ENCODE results near the gene RFX1.

The RFX1 gene

DNA sequence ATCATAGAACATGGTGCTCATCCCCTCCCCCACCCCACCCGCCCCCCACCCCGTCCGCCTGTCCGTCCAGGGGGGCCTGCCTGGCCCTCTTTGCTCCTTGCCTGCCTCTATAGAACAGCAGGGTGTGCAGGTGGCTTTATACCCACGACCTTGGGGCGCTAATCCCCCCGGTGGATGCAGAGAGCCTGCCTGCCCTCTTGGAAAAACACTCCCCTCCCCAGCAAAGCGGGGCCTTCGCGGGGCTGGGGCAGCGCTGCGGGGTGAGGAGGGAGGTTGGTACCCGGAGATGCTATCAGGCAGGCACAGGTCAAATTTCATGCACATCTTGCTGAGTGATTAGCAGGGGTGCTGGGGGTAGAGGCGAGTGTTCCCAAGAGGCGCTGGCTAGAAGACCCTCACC is 21.9 kb downstream of the RFX1 start:
- TF ChIP-seq FOXP2 (optimal IDR thresholded peaks at IDR 0.05; ENCODE audit: borderline replicate concordance, extremely low read depth, extremely low read length, insufficient read depth) (no peak), SIN3A (IDR thresholded peaks at IDR 0.05; ENCODE audit: borderline replicate concordance, insufficient read depth, low read length) (no peak), REST (IDR thresholded peaks at IDR 0.05; ENCODE audit: insufficient read depth in 1 of 2, low read depth in 2 of 2, low read length in 2 of 2) (no peak), POLR2AphosphoS5 (IDR thresholded peaks at IDR 0.05; ENCODE audit: low read depth, low read length) (no peak), TAF1 (IDR thresholded peaks at IDR 0.05; ENCODE audit: borderline replicate concordance, insufficient read depth, low read length) (no peak)

DNA sequence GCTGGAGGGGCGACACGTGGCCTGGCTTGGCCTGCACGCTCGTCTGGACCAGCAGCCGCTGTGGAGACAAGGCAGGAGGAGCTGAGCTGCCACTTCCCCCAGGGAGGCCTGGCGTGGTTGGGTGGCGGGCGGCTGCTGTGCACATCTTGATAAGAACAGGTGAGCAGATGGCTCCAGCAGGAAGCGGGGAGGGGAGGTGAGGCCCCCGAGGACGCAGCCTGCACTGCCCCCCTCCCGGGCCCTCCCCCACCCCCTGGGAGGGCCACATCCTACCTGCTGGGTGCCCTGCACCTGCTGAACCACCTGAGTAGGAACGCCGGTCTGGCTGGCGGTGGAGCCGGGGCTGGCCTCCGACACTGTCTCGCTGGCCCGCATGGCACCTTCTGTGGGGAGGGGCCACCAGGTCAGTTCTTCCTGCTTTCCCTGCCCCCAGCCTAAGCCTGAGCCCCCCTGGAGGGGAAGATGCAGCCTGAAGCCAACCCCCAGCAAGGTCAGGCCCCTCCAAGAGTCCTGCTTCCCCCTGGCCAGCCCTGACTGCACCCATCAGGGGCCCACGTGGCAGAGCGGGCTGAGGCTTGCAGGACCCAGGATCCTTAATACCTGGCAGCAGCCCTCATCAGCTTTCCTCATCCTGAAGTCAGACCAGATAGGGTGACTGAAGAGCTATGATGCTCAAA is 22.8 kb downstream of the RFX1 start:
- no peak for TF ChIP-seq TAF1 (IDR thresholded peaks at IDR 0.05; ENCODE audit: borderline replicate concordance, insufficient read depth, low read length)
- TF ChIP-seq REST (IDR thresholded peaks at IDR 0.05; ENCODE audit: insufficient read depth in 1 of 2, low read depth in 2 of 2, low read length in 2 of 2): no peak
- no peak for TF ChIP-seq FOXP2 (optimal IDR thresholded peaks at IDR 0.05; ENCODE audit: borderline replicate concordance, extremely low read depth, extremely low read length, insufficient read depth)
- no peak for TF ChIP-seq POLR2AphosphoS5 (IDR thresholded peaks at IDR 0.05; ENCODE audit: low read depth, low read length)
- no peak for TF ChIP-seq SIN3A (IDR thresholded peaks at IDR 0.05; ENCODE audit: borderline replicate concordance, insufficient read depth, low read length)

- TF ChIP-seq SIN3A (IDR thresholded peaks at IDR 0.05; ENCODE audit: borderline replicate concordance, insufficient read depth, low read length) (no peak), POLR2AphosphoS5 (IDR thresholded peaks at IDR 0.05; ENCODE audit: low read depth, low read length) (no peak), FOXP2 (optimal IDR thresholded peaks at IDR 0.05; ENCODE audit: borderline replicate concordance, extremely low read depth, extremely low read length, insufficient read depth) (no peak), TAF1 (IDR thresholded peaks at IDR 0.05; ENCODE audit: borderline replicate concordance, insufficient read depth, low read length) (no peak), REST (IDR thresholded peaks at IDR 0.05; ENCODE audit: insufficient read depth in 1 of 2, low read depth in 2 of 2, low read length in 2 of 2) (no peak)
Measured at GRCh38 chr19:13982773-13983172, 23.3 kb downstream of the RFX1 start.

DNA sequence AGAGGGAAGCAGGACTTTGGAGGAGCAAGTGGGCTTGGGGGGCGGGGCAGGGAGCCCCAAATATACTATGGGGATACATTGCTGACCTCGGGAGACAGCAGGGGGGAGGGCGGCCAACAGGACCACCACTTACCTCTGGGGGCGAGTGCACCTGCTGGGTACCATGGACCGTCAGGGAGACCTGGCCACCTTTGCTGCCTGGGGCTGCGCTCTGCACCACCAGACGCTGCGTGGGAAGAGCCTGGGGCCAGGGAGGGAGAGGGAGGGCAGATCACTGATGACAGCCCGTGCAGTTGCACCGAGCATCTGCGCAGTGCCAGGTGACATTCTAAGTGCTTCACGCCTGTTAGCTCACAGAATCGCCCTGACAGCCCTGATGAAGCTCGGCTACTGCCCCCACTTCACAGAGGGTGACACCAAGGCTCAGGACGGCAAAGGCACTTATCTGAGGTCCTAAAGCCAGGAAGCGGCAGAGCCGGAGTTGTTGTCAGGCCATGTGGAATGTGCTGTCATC is 24.1 kb downstream of the RFX1 start:
- TF ChIP-seq POLR2AphosphoS5 (IDR thresholded peaks at IDR 0.05; ENCODE audit: low read depth, low read length) (no peak), SIN3A (IDR thresholded peaks at IDR 0.05; ENCODE audit: borderline replicate concordance, insufficient read depth, low read length) (no peak), REST (IDR thresholded peaks at IDR 0.05; ENCODE audit: insufficient read depth in 1 of 2, low read depth in 2 of 2, low read length in 2 of 2) (no peak), FOXP2 (optimal IDR thresholded peaks at IDR 0.05; ENCODE audit: borderline replicate concordance, extremely low read depth, extremely low read length, insufficient read depth) (no peak), TAF1 (IDR thresholded peaks at IDR 0.05; ENCODE audit: borderline replicate concordance, insufficient read depth, low read length) (no peak)

Data from PFSK-1 (cell line).